ENCODE data around the gene ZNF691. TPM values are rescaled to one million over a fixed set of nuclear protein-coding genes. Genes with fewer than 3 reads are reported as not detected.

Gene ZNF691
- total RNA-seq, 3 donors from 2014 or later (not counting 1 experiment from before 2014, with no cell fraction given) = 2.8 to 5.7 (median 5.2) TPM

GRCh38 chr1:42848823-42849537 lies 2.6 kb downstream of the ZNF691 start:
- no peak for ATAC-seq
- no peak for DNase-seq
- no peak overlapping the region for H3K27ac Mint-ChIP-seq
- H3K27me3 ChIP-seq (ENCODE audit: control insufficient read depth, insufficient read depth, low read length) = no peaks in the 10 kb centered on the region
- intact Hi-C loops (cut with micrococcal nuclease) = no loop called here
- no peaks in the 10 kb centered on the region for H3K9me3 Mint-ChIP-seq
- WGBS (ENCODE audit: insufficient coverage) = 100% methylated on average over 2 of the region's 2 CpGs
- H3K4me1 Mint-ChIP-seq = peaks cover 17 to 32% of the 10 kb centered on the region in 2 donors
- no peak overlapping the region for H3K4me3 Mint-ChIP-seq
- H3K27me3 Mint-ChIP-seq (ENCODE audit: low read depth in 2 of 2) = no peaks in the 10 kb centered on the region
- TF ChIP-seq CTCF (IDR thresholded peaks at IDR 0.05) = no peak
- no peak overlapping the region for H3K4me3 ChIP-seq (ENCODE audit: low read length)
- no peak overlapping the region for H3K27ac ChIP-seq (ENCODE audit: low read length)
- no peaks in the 10 kb centered on the region for H3K9me3 ChIP-seq (ENCODE audit: control insufficient read depth, insufficient read depth, low read length)
- H3K36me3 Mint-ChIP-seq = no peaks in the 10 kb centered on the region
- peaks cover 16% of the 10 kb centered on the region for H3K36me3 ChIP-seq (ENCODE audit: control insufficient read depth, insufficient read depth, low read length)
- peaks cover 14% of the 10 kb centered on the region for H3K4me1 ChIP-seq (ENCODE audit: control insufficient read depth, insufficient read depth, low read length)

DNA sequence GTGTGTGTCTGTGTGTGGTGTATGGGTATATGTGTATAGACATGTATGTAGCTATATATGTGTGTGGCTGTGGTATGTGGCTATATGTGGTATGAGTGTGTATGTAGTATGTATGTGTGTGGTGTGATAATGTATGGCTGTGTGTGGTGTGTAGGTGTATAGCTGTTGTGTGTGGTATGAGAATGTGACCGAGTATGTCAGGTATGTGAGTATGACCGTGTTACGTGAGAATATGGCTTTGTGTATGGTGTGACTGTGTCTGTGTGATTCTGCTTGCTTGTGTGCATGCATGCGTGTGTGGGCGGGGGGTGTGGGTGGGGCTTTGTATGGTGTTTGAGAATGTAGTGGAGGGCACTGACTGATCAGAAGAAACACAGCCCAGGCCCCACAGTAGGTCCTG lies 3.5 kb downstream of the ZNF691 start:
- Mint-ChIP-seq H3K27me3 (ENCODE audit: low read depth in 2 of 2) (no peaks in the 10 kb centered on the region), H3K4me1 (peaks cover 17 to 32% of the 10 kb centered on the region in 2 donors), H3K9me3 (no peaks in the 10 kb centered on the region), H3K4me3 (no peak overlapping the region), H3K36me3 (no peaks in the 10 kb centered on the region), H3K27ac (no peak overlapping the region)
- no peaks in the 10 kb centered on the region for H3K27me3 ChIP-seq (ENCODE audit: control insufficient read depth, insufficient read depth, low read length)
- ATAC-seq = no peak
- H3K9me3 ChIP-seq (ENCODE audit: control insufficient read depth, insufficient read depth, low read length) = no peaks in the 10 kb centered on the region
- H3K4me1 ChIP-seq (ENCODE audit: control insufficient read depth, insufficient read depth, low read length) = peaks cover 14% of the 10 kb centered on the region
- 96% methylated on average over 5 of the region's 5 CpGs for WGBS (ENCODE audit: insufficient coverage)
- no peak for TF ChIP-seq CTCF (IDR thresholded peaks at IDR 0.05)
- intact Hi-C loops (cut with micrococcal nuclease) = no loop called here
- no peak overlapping the region for H3K4me3 ChIP-seq (ENCODE audit: low read length)
- no peak for DNase-seq
- H3K36me3 ChIP-seq (ENCODE audit: control insufficient read depth, insufficient read depth, low read length) = peaks cover 16% of the 10 kb centered on the region
- no peak overlapping the region for H3K27ac ChIP-seq (ENCODE audit: low read length)

DNA sequence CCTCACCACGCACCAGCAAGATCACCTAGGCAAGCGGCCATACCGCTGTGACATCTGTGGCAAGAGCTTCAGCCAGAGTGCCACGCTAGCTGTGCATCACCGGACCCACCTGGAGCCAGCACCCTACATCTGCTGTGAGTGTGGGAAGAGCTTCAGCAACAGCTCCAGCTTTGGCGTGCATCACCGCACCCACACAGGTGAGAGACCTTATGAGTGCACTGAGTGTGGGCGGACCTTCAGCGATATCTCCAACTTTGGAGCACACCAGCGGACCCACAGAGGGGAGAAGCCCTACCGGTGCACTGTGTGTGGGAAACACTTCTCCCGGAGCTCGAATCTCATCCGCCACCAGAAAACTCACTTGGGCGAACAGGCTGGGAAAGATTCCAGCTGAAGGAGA lies 5.0 kb downstream of the ZNF691 start:
- Histone ChIP-seq H3K27me3 (ENCODE audit: control insufficient read depth, insufficient read depth, low read length) (no peaks in the 10 kb centered on the region), H3K4me1 (ENCODE audit: control insufficient read depth, insufficient read depth, low read length) (peaks cover 7% of the 10 kb centered on the region), H3K27ac (ENCODE audit: low read length) (no peak overlapping the region), H3K9me3 (ENCODE audit: control insufficient read depth, insufficient read depth, low read length) (no peaks in the 10 kb centered on the region), H3K4me3 (ENCODE audit: low read length) (no peak overlapping the region), H3K36me3 (ENCODE audit: control insufficient read depth, insufficient read depth, low read length) (peaks cover 16% of the 10 kb centered on the region)
- Mint-ChIP-seq H3K36me3 (no peaks in the 10 kb centered on the region), H3K4me1 (peaks cover 17 to 27% of the 10 kb centered on the region in 2 donors), H3K4me3 (no peak overlapping the region), H3K9me3 (no peaks in the 10 kb centered on the region), H3K27ac (no peak overlapping the region), H3K27me3 (ENCODE audit: low read depth in 2 of 2) (no peaks in the 10 kb centered on the region)
- intact Hi-C loops (cut with micrococcal nuclease) = no loop called here
- WGBS (ENCODE audit: insufficient coverage) = 94% methylated on average over 15 of the region's 15 CpGs
- no peak for DNase-seq
- TF ChIP-seq CTCF (IDR thresholded peaks at IDR 0.05) = no peak
- no peak for ATAC-seq
